Measurements from ENCODE around the gene FLNB. TPM values are rescaled to one million over a fixed set of nuclear protein-coding genes. Genes with fewer than 3 reads are reported as not detected.

The FLNB gene
- total and polyA plus RNA-seq, 2 of the 13 experiments (the other 11 are each of a cell fraction or from before 2014, with no cell fraction given): 106 to 130 TPM

DNA sequence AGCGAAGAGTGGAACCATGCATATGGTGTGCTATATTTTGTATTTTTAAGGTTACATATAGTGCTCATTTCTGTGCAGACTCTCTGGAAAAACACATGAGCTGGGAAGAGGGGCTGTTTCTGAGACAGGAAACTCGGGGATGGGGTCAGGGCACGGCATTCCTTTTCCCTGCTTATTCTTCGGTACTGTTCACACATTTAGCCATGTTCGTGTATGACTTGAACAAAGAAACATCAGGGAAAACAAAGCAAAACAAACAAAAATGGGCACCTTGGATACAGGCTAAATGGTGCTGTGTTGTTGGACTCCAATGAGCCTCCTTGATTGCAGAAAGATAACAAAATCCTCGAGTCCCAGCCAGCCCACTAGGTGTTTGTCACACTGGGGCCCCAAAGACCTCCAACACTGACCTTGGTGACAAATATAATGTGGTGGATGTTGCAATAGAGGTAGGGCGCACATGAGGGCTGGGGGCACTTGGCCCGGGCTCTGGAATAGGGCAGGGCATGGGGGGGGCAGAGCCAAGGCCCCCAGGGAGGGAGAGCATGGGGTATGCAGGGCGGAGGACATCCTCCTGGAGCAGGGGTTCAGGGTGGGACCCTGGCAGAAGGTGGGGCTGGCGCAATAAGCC, 183.3 kb downstream of the FLNB start (continued):
- TF ChIP-seq, protein P1, sequence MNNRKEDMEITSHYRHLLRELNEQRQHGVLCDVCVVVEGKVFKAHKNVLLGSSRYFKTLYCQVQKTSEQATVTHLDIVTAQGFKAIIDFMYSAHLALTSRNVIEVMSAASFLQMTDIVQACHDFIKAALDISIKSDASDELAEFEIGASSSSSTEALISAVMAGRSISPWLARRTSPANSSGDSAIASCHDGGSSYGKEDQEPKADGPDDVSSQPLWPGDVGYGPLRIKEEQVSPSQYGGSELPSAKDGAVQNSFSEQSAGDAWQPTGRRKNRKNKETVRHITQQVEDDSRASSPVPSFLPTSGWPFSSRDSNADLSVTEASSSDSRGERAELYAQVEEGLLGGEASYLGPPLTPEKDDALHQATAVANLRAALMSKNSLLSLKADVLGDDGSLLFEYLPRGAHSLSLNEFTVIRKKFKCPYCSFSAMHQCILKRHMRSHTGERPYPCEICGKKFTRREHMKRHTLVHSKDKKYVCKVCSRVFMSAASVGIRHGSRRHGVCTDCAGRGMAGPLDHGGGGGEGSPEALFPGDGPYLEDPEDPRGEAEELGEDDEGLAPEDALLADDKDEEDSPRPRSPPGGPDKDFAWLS (CRISPR knock-in tag; IDR thresholded peaks at IDR 0.05; ENCODE audit: borderline replicate concordance): no peak
- TF ChIP-seq KMT2B (CRISPR knock-in tag; IDR thresholded peaks at IDR 0.05) (no peak), ZNF75D (CRISPR knock-in tag; IDR thresholded peaks at IDR 0.05; ENCODE audit: borderline replicate concordance) (no peak), ZNF414 (CRISPR knock-in tag; IDR thresholded peaks at IDR 0.05) (no peak), MTF1 (CRISPR knock-in tag; IDR thresholded peaks at IDR 0.05) (no peak), YY1 (IDR thresholded peaks at IDR 0.05; ENCODE audit: insufficient read depth, insufficient replicate concordance, low read depth, low read length) (no peak), ELF4 (CRISPR knock-in tag; IDR thresholded peaks at IDR 0.05; ENCODE audit: borderline replicate concordance) (no peak), ZNF484 (CRISPR knock-in tag; IDR thresholded peaks at IDR 0.05; ENCODE audit: borderline replicate concordance, low read depth) (no peak), KMT2A (CRISPR knock-in tag; IDR thresholded peaks at IDR 0.05) (no peak), SRSF1 (optimal IDR thresholded peaks at IDR 0.05; ENCODE audit: low read depth, low read length) (no peak), NFIB (CRISPR knock-in tag; IDR thresholded peaks at IDR 0.05; ENCODE audit: borderline replicate concordance) (no peak), ZNF138 (CRISPR knock-in tag; IDR thresholded peaks at IDR 0.05; ENCODE audit: low read depth) (no peak)
- TF ChIP-seq, protein P2, sequence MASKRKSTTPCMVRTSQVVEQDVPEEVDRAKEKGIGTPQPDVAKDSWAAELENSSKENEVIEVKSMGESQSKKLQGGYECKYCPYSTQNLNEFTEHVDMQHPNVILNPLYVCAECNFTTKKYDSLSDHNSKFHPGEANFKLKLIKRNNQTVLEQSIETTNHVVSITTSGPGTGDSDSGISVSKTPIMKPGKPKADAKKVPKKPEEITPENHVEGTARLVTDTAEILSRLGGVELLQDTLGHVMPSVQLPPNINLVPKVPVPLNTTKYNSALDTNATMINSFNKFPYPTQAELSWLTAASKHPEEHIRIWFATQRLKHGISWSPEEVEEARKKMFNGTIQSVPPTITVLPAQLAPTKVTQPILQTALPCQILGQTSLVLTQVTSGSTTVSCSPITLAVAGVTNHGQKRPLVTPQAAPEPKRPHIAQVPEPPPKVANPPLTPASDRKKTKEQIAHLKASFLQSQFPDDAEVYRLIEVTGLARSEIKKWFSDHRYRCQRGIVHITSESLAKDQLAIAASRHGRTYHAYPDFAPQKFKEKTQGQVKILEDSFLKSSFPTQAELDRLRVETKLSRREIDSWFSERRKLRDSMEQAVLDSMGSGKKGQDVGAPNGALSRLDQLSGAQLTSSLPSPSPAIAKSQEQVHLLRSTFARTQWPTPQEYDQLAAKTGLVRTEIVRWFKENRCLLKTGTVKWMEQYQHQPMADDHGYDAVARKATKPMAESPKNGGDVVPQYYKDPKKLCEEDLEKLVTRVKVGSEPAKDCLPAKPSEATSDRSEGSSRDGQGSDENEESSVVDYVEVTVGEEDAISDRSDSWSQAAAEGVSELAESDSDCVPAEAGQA (IDR thresholded peaks at IDR 0.05; ENCODE audit: low read depth): no peak
- TF ChIP-seq, protein P2 (CRISPR knock-in tag; IDR thresholded peaks at IDR 0.05; ENCODE audit: borderline replicate concordance): 0 out of 2 replicates have a peak, but pooled peaks have one; percentile 19
- TF ChIP-seq, protein P3, sequence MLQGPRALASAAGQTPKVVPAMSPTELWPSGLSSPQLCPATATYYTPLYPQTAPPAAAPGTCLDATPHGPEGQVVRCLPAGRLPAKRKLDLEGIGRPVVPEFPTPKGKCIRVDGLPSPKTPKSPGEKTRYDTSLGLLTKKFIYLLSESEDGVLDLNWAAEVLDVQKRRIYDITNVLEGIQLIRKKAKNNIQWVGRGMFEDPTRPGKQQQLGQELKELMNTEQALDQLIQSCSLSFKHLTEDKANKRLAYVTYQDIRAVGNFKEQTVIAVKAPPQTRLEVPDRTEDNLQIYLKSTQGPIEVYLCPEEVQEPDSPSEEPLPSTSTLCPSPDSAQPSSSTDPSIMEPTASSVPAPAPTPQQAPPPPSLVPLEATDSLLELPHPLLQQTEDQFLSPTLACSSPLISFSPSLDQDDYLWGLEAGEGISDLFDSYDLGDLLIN (CRISPR knock-in tag; IDR thresholded peaks at IDR 0.05; ENCODE audit: borderline replicate concordance): no peak
- TF ChIP-seq, protein P4, sequence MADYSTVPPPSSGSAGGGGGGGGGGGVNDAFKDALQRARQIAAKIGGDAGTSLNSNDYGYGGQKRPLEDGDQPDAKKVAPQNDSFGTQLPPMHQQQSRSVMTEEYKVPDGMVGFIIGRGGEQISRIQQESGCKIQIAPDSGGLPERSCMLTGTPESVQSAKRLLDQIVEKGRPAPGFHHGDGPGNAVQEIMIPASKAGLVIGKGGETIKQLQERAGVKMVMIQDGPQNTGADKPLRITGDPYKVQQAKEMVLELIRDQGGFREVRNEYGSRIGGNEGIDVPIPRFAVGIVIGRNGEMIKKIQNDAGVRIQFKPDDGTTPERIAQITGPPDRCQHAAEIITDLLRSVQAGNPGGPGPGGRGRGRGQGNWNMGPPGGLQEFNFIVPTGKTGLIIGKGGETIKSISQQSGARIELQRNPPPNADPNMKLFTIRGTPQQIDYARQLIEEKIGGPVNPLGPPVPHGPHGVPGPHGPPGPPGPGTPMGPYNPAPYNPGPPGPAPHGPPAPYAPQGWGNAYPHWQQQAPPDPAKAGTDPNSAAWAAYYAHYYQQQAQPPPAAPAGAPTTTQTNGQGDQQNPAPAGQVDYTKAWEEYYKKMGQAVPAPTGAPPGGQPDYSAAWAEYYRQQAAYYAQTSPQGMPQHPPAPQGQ (CRISPR knock-in tag; IDR thresholded peaks at IDR 0.05; ENCODE audit: borderline replicate concordance): no peak
- TF ChIP-seq, protein P5, sequence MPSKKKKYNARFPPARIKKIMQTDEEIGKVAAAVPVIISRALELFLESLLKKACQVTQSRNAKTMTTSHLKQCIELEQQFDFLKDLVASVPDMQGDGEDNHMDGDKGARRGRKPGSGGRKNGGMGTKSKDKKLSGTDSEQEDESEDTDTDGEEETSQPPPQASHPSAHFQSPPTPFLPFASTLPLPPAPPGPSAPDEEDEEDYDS (CRISPR knock-in tag; IDR thresholded peaks at IDR 0.05): no peak
